ENCODE measurements around the gene LENG8.
"Not testable (repeated sequence)": the region's sequence is repeated elsewhere in the genome, so short reads cannot be mapped to it uniquely, and the experiment has no call there.

LENG8 gene

DNA sequence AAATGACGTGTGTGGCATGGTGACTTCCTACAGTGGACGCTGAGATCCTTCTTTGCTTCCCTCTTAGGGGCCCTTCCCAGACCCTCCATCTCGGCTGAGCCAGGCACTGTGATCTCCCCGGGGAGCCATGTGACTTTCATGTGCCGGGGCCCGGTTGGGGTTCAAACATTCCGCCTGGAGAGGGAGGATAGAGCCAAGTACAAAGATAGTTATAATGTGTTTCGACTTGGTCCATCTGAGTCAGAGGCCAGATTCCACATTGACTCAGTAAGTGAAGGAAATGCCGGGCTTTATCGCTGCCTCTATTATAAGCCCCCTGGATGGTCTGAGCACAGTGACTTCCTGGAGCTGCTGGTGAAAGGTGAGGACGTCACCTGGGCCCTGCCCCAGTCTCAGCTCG lies 58.8 kb downstream of the LENG8 start:
- H3K27ac ChIP-seq (ENCODE audit: low read depth, low read length) = no peak overlapping the region
- no peak overlapping the region for H2AFZ ChIP-seq (ENCODE audit: low read depth, low read length, severe bottlenecking)
- no peak overlapping the region for H3K4me3 ChIP-seq (ENCODE audit: insufficient read depth, low read length, poor library complexity, severe bottlenecking)
- no peaks in the 10 kb centered on the region for H3K79me2 ChIP-seq (ENCODE audit: insufficient read depth, low read length)
- H3K27me3 ChIP-seq (ENCODE audit: low read length) = no peaks in the 10 kb centered on the region
- no peaks in the 10 kb centered on the region for H3K36me3 ChIP-seq (ENCODE audit: low read length)
- no peaks in the 10 kb centered on the region for H3K9me3 ChIP-seq (ENCODE audit: insufficient read depth, low read length)
- no peak for TF ChIP-seq EZH2phosphoT487 (conservative IDR thresholded peaks at IDR 0.05; ENCODE audit: low read length)
- TF ChIP-seq, protein P1, sequence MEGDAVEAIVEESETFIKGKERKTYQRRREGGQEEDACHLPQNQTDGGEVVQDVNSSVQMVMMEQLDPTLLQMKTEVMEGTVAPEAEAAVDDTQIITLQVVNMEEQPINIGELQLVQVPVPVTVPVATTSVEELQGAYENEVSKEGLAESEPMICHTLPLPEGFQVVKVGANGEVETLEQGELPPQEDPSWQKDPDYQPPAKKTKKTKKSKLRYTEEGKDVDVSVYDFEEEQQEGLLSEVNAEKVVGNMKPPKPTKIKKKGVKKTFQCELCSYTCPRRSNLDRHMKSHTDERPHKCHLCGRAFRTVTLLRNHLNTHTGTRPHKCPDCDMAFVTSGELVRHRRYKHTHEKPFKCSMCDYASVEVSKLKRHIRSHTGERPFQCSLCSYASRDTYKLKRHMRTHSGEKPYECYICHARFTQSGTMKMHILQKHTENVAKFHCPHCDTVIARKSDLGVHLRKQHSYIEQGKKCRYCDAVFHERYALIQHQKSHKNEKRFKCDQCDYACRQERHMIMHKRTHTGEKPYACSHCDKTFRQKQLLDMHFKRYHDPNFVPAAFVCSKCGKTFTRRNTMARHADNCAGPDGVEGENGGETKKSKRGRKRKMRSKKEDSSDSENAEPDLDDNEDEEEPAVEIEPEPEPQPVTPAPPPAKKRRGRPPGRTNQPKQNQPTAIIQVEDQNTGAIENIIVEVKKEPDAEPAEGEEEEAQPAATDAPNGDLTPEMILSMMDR (IDR thresholded peaks at IDR 0.05; ENCODE audit: insufficient read depth, low read length, poor library complexity, severe bottlenecking) = no peak
- no peak overlapping the region for H3K9ac ChIP-seq (ENCODE audit: low read length)
- no peak overlapping the region for H3K4me2 ChIP-seq (ENCODE audit: low read depth, low read length, poor library complexity, severe bottlenecking)
- no peaks in the 10 kb centered on the region for H3F3A ChIP-seq (ENCODE audit: insufficient read depth)
- H3K9me2 ChIP-seq (replicated peaks; ENCODE audit: insufficient read depth, low read length) = no peaks in the 10 kb centered on the region
- H4K20me1 ChIP-seq (ENCODE audit: low read depth, low read length) = no peaks in the 10 kb centered on the region

DNA sequence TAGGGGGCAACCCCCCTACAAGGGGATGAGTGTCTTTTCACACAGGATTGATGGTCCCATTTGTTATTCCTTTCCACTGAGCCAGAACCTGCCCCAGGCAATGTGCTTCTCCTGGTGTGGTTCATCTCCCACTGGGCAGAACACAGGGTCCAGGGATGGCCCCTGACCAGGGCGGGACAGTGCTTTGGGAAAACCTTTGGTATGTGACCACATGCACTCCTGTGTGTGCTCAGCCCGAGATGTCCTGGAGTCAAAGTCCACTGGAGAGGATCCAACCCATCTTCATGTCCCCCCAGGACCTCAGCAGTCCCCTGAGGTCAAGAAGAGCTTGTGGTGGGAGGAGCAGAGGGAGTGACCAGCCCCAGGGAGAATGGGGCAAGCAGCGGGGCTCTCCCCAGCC lies 59.5 kb downstream of the LENG8 start:
- H2AFZ ChIP-seq (ENCODE audit: low read depth, low read length, severe bottlenecking); H3F3A ChIP-seq (ENCODE audit: insufficient read depth); H3K9me3 ChIP-seq (ENCODE audit: insufficient read depth, low read length); H3K9ac ChIP-seq (ENCODE audit: low read length); H3K4me3 ChIP-seq (ENCODE audit: insufficient read depth, low read length, poor library complexity, severe bottlenecking); H3K27me3 ChIP-seq (ENCODE audit: low read length); H4K20me1 ChIP-seq (ENCODE audit: low read depth, low read length); H3K36me3 ChIP-seq (ENCODE audit: low read length); H3K79me2 ChIP-seq (ENCODE audit: insufficient read depth, low read length); H3K4me2 ChIP-seq (ENCODE audit: low read depth, low read length, poor library complexity, severe bottlenecking); H3K9me2 ChIP-seq (replicated peaks; ENCODE audit: insufficient read depth, low read length); H3K27ac ChIP-seq (ENCODE audit: low read depth, low read length): not testable (repeated sequence)

DNA sequence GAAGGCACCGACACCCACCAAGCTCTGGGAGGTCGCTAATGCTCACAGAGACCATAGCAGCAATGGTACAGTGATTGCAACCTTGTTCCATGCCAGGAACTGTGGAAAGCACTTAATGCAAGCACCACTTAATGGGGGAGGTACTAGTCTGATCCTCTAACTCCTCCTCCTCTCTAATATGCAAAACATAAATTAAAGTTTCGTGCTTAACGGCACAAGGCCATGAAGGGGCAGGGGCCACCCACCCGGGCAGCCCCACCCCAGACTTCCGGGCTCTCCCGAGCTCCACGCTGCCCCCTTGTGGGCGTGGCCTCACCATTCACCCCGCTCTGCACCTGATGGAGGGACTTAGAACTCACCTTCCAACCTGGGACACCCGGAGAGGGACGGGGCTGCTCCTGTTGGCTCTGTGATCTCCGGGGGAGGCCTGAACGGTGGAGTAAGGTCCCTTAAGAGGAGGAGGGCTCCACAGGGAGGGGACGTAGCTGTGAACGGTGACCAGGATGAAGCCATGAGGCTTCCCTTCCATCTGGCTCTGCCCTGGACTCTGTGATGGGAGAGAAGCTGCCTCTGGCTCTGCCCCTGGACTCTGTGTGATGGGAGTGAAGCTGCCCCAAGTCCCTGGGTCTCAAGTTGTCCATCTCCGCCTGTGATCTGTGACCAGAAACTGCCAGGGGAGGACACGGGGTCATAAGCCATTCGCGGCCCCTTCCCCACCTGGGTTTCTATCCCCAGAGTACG lies 60.4 kb downstream of the LENG8 start:
- H3K27ac ChIP-seq (ENCODE audit: low read depth, low read length); H3K9me2 ChIP-seq (replicated peaks; ENCODE audit: insufficient read depth, low read length); H3K4me3 ChIP-seq (ENCODE audit: insufficient read depth, low read length, poor library complexity, severe bottlenecking); H3K4me2 ChIP-seq (ENCODE audit: low read depth, low read length, poor library complexity, severe bottlenecking); H2AFZ ChIP-seq (ENCODE audit: low read depth, low read length, severe bottlenecking); H3K27me3 ChIP-seq (ENCODE audit: low read length); H3K79me2 ChIP-seq (ENCODE audit: insufficient read depth, low read length); H3K9me3 ChIP-seq (ENCODE audit: insufficient read depth, low read length); H3K36me3 ChIP-seq (ENCODE audit: low read length); H4K20me1 ChIP-seq (ENCODE audit: low read depth, low read length); H3F3A ChIP-seq (ENCODE audit: insufficient read depth); H3K9ac ChIP-seq (ENCODE audit: low read length): not testable (repeated sequence)

Data from SU-DHL-6 (cell line).